Fibroblast of upper back skin (primary cell): ENCODE measurements around the gene KCNC3.

Source experiments
- DNase-seq: peaks from one replicate; pipeline ENCODE4 v3.0.0-alpha.2; 2013

The KCNC3 gene

DNA sequence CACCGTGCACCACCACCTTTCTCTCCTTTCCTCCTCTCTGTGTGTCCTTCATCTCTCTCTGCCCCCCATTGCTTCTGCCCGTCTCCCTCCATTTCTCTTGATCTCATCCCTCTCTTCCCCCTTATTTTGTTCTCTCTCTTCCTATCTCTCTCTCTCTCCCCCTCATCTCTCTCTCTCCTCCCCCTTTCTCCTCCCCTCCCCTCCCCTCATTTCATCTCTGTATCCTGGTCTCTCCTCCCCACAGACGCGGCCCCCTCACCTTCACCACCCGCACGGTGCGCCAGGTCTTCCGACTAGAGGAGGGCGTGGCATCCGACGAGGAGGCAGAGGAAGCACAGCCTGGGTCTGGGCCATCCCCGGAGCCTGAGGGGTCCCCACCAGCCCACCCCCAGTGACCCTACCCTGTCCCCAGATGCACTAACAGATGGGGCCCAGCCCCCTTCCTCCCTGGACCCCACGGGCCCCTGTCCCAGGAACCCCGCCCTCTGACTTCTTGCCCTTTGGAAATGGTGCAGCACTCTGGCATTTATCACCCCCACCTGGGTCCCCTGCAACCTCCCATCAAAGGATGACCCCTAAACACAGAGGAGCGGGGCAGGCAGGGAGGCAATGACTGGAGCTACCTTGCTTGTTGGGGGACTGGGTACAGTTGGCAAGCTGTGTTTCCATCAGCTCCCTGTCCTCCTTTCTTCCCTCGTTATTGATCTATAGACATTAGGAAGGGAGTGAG is 19.6 kb downstream of the KCNC3 start:
- no peak for DNase-seq

DNA sequence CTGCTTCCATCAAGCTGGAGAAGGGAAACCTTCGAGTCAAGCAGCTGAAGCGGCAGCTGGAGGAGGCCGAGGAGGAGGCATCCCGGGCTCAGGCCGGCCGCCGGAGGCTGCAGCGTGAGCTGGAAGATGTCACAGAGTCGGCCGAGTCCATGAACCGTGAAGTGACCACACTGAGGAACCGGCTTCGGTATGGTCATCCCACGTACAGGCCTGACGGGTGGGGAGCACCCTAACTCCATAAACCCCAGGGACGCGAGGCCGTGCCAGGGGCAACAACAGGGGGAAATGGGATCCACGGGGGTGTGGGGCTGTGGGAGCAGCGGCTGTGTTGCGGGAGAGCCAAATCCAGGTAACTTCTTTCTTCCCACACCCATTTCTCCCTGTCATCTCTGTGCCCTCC is 20.2 kb downstream of the KCNC3 start:
- DNase-seq: no peak

DNA sequence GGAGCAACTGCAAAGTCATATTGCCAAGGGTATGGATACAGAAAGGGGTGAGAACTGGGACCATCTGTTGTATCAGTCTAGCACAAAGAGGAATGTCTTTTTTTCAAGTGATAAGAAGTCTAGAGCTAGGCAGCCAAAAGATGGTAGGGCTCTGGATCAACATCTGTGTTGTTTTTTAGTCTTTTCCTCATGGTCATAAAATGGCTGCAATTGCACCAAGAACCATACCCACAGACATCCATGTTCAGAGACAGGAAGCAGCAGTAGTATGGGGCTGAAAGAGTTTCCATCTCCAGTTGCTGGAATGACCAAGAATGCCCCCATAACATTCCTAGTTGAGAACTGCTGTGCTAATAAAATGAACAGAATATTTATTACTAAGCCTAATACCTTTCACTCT is 25.6 kb downstream of the KCNC3 start:
- DNase-seq: no peak

DNA sequence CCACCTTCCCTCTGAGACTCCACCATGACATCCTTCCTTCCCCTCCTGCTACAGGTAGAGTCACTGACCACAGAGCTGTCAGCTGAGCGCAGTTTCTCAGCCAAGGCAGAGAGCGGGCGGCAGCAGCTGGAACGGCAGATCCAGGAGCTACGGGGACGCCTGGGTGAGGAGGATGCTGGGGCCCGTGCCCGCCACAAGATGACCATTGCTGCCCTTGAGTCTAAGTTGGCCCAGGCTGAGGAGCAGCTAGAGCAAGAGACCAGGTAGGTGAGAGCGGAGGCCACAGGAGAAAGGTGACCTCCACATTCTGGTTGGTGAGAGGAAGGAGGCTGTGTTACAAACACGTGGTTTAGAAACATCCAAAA is 27.6 kb downstream of the KCNC3 start:
- DNase-seq: no peak

DNA sequence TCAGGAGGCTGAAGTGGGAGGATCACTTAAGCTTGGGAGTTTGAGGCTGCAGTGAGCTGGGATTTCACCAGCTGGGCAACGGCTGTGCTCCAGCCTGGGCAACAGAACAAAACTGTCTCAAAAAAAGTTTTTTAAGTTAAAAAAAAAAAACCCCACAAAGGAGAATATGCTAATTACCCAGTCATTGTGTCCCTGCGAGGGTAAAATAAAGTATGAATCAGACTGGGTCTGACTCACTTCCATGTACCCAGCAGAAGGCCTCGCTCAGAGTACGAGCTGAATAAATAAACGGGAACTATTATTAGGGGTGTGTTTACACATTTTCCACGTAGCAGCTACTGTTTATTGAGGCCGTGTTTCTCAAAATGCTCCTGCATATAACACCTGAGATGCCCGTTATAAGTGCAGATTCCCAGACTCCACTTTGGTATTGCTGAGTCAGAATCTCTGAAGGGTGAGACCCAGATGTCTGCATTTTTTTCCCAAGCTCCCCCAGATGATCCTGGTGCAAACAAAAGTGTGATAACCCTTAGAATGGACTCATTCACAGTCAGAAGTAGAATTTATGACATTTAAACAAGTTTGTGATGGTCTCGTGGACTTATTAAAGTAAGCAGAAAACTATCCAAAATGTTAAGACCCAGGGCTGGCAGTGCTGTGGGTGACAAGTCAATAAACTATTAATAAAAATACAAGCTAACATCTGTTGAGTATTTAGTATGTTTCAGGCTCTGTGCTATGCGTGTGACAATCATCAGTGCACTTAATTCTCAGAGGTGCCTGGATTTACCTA is 28.2 kb downstream of the KCNC3 start:
- DNase-seq: peak; percentile 12

DNA sequence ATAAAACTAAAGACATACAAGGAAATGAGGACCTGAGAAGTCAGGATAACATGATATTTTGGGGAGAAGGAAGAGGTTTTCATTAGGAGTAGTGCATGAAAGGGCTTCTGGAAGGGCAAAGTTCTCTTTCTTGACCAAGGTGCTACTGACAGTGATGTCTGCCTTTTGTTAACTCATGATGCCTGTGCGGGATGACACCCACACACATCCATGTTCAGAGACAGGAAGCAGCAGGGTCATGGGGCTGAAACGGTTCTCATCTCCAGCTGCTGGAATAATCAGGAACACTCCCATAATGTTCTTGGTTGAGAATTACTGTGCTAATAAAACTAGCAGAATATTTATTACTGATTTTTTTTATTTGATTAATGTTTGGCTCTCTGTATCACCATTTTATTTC is 29.1 kb downstream of the KCNC3 start:
- DNase-seq: no peak

DNA sequence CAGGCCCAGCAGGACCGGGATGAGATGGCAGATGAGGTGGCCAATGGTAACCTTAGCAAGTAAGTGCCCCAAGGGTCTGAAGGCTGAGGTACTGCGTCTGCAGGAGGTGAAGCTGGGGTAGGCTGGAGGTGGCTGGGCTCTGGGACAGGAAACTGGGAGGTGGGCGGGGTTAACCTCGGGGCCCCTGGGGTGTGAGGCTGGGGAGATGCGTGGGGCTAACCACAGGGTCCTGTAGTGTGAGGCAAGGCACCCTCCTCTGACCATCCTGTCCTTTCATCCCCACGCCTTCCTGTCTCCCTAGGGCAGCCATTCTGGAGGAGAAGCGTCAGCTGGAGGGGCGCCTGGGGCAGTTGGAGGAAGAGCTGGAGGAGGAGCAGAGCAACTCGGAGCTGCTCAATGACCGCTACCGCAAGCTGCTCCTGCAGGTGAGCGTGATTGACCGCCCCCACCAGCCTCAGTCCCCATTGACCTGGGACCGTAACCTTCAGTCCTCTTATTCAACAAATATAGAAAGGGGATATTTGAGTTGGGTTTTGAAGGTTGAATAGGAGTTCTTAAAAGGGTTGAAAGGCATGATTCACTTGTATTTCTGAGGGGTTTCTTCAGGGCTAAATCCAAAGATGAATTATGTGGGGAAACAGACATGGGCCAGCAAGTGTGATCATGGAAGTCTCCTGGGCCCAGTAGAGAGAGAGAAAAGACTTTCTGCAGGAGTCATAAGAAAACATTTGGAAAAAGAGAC is 35.7 kb downstream of the KCNC3 start:
- no peak for DNase-seq

DNA sequence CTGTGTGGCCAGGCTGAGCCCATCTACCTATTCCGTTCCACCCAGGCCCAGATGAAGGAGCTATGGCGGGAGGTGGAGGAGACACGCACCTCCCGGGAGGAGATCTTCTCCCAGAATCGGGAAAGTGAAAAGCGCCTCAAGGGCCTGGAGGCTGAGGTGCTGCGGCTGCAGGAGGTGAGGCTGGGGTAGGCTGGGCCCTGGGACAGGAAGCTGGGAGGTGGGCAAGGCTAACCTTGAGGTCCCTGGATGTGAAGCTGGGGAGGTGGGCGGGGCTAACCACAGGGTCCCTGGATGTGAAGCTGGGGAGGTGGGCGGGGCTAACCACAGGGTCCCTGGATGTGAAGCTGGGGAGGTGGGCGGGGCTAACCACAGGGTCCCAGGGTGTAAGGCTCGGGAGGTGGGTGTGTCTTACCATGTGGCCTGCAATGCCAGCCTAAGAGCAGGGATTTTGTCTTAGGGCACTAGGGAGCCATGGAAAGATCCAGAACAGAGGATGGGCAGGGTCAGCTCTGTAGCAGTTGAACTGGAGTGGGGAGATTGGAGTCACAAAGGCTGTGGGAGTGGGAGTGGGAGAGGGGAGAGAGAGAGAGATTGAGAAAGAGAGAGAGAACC is 36.9 kb downstream of the KCNC3 start:
- DNase-seq: no peak

DNA sequence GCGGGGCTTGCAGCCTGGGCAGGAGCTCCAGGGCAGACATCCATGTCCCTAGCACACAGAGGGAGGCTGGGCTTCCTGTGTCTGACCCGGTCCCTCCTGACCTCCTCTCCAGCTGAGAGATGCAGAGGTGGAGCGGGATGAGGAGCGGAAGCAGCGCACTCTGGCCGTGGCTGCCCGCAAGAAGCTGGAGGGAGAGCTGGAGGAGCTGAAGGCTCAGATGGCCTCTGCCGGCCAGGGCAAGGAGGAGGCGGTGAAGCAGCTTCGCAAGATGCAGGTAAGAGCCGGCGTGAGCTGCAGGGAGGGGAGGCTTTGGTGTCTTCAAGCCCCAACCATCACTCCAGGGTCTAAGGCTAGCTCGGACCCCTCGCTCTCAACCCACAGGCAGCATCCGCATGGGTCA is 38.4 kb downstream of the KCNC3 start:
- DNase-seq: no peak

DNA sequence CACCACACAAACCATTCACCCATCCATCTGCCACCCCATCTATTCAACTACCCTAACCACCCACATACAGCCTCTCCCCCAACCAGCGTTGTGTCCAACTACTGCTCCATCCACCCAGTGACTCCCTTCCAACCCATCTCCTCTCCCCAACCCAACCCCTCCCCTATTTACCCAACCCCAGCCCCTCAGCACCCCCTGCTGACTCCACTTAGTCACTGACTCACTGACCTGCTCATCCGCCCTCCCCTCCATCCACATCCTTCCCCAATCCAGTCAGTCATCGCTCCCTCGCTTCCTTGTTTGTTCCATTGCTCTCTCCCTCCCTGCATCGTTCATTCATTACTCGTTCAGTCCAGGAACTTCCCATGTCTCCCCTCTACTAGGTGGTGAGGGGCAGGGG is 39.2 kb downstream of the KCNC3 start:
- DNase-seq: no peak

DNA sequence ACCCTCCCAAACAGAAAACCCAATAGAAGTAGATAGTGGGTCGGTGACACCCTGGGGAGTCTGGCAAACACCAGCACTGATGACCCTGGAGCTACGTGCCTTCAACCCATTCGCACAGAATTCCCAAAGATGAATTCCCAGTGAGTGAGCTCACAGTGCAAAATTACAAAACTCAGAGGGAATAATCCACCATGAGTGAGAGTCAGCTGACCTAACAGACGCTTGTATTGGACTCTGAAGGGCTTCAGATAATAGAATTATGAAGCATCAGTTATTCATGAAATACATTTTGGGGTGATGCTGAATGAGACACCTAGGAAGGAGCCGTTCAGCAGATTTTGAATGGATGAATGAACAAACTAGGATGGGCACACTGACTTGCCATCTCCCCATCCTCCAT is 40.2 kb downstream of the KCNC3 start:
- no peak for DNase-seq

DNA sequence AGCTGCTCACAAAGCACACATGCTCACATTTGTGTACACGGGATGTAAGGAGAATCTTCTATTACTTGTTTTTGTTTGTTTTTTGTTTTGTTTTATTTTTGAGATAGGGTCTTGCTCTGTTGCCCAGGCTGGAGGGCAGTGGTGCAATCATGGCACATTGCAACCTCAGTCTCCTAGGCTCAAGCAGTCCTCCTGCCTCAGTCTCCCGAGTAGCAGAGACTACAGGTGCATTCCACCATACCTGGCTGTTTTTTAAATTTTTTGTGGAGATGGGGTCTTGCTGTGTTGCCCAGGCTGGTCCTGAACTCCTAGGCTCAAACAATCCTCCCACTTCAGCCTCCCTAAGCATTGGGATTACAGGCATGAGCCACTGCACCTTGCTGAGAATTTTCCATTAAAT is 41.8 kb downstream of the KCNC3 start:
- no peak for DNase-seq

DNA sequence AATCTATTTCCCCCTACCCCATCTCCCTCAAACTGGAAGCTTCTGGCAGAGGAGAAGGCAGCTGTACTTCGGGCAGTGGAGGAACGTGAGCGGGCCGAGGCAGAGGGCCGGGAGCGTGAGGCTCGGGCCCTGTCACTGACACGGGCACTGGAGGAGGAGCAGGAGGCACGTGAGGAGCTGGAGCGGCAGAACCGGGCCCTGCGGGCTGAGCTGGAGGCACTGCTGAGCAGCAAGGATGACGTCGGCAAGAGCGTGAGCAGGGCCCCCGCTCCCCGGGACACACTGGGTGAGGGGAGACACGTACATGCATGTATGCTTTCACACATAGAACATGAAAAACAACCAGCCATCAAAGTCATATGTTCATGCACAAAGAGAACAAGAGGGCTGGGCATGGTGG is 42.7 kb downstream of the KCNC3 start:
- DNase-seq: no peak

DNA sequence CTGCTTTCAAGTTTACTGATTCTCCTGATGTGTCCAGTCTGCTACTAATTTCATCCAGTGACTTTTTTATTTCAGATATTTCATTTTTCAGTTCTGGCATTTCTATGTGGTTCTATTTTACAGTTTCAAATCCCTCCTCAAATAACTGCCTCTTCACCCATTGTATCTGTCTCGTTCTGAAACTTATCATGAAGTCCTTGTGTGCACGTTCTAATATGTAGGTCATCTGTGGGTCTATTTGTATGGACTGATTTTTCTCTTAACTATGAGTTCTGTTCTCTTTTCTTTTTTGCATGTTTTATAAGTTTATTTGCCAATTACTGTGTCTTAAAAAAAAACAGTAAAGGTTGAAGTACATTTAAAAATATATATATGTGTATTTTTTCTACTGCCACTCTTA is 43.3 kb downstream of the KCNC3 start:
- no peak for DNase-seq

DNA sequence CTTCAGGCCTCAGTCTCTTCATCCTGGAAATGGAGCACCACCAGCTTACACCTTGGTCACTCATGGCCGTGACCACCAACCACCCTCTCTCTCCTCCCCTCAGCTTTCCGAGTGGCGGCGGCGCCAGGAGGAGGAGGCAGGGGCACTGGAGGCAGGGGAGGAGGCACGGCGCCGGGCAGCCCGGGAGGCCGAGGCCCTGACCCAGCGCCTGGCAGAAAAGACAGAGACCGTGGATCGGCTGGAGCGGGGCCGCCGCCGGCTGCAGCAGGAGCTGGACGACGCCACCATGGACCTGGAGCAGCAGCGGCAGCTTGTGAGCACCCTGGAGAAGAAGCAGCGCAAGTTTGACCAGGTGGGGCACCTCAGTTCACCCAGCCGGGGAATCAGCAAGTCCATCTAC is 47.7 kb downstream of the KCNC3 start:
- DNase-seq: no peak

DNA sequence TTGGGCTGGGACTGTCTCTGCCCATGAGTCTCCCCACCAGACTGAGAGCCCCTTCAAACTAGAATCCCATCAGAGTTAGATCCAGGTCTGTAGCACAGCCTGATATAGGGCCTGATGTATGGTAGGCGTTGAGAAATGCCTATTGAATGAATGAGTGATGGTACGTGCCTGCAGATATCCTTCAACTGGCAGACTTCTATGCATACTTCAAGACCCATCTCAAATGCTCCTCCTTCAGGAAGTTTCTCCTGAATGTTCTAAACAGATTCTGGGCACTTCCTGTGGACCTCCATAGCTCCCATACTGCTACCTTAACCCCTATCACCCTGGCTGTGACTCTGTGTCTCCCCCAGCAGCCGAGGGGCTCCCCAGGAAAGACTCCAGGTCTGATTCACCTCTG is 48.2 kb downstream of the KCNC3 start:
- no peak for DNase-seq

DNA sequence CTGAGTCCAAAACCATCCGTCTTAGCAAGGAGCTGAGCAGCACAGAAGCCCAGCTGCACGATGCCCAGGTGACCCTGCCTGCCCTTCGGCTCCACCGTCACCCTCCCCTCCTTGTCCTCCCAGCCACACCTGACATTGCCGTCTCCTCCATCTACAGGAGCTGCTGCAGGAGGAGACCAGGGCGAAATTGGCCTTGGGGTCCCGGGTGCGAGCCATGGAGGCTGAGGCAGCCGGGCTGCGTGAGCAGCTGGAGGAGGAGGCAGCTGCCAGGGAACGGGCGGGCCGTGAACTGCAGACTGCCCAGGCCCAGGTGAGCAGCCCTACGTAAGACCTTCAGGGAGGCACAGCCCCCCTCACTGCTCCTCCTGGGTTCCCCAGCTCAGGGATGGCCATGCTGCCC is 49.1 kb downstream of the KCNC3 start:
- DNase-seq: no peak

DNA sequence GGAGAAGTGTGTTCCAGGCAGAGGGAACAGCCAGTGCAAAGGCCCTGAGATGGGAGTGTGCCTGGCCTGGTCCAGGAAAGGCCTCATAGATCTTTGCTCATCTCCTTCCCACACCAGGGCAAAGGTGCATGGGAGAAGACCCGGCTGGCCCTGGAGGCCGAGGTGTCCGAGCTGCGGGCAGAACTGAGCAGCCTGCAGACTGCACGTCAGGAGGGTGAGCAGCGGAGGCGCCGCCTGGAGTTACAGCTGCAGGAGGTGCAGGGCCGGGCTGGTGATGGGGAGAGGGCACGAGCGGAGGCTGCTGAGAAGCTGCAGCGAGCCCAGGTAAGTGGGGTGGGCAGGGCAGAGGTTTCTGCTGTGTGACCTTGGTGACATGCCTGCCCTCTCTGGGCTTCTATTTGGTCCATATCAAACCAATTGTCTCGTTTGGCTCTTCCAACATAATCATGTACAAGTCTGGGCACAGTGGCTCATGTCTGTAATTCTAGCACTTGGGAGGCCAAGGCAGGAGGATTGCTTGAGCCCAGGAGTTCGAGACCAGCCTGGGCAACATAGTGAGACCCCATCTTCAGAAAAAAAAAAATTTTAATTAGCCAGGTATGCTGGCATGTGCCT is 51.1 kb downstream of the KCNC3 start:
- no peak for DNase-seq

DNA sequence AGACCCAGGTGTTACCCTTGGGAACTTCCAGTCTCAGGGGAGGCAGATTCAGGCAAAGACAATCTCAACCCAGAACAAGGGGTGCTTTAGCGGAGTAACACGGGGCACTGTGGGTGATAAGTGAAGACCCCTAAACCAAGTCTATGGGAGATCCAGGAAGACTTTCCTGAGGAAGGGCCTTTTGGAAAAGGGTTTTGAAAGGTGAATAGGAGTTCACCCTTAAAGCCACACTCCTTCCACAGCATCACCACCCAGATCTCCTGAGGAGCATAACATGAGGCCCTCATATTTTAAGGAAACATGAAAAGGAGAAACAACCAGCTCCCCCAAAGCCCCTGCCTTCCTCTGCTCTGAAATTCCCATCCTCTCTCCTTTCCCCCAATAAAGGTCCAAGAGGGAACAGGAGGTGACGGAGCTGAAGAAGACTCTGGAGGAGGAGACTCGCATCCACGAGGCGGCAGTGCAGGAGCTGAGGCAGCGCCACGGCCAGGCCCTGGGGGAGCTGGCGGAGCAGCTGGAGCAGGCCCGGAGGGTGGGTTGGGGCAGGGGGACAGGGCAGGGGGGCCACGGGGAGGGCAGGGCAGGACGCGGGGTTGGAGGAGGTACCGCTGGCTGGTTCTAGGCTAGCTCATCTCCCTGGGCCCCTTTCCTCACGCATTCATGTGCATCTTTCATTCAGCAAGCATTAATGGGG is 52.7 kb downstream of the KCNC3 start:
- DNase-seq: no peak

DNA sequence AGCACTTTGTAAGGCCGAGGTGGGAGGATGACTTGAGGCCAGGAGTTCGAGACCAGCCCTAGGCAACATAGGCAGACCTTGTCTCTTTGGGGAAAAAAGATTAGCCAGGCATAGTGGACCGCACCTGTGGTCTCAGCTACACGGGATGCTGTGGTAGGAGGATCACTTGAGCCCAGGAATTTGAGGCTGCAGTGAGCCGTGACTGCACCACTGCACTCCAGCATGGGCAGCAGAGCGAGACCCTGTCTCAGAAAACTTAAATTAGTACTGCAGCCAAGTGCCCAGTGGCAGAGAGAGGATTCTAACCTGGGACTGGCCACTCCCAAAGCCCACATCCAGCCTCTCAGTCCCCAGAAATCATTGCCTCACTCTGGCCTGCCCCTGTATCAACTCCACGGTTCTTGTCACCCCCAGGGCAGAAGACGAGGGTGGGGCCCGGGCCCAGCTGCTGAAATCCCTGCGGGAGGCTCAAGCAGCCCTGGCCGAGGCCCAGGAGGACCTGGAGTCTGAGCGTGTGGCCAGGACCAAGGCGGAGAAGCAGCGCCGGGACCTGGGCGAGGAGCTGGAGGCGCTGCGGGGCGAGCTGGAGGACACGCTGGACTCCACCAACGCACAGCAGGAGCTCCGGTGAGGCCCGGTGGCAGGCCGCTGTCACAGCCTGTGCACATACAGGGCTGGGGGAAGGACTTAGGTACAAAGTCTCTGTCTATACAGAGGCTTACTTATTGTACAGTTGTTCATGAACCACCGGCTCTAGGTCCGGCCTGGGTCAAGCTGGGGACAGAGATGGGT is 53.4 kb downstream of the KCNC3 start:
- no peak for DNase-seq

DNA sequence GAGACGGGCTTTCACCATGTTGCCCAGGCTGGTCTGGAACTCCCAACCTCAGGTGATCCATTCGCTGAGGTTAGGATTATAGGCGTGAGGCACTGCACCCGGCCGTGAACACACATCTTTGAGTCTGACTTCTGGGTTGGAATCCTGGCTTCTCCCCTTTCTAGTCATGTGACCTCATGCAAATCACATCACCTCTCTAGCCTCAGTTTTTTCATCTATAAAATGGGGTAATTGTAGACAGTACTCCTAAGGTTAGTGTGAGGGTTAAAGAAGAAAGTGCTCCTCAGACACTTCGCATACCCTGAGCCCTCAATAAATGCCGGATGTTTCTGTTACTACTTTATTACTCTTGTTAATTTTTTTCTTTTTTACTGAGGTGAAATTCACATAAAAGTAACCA is 55.4 kb downstream of the KCNC3 start:
- no peak for DNase-seq
